ENCODE measurements around the gene FSD1. TPM values are rescaled to one million over a fixed set of nuclear protein-coding genes. Genes with fewer than 3 reads are reported as not detected.
A peak's percentile ranks its signal among the peaks of the same experiment; 100 is the strongest.

The FSD1 gene
- total RNA-seq, 1 donor from 2014 or later: 1.5 TPM

- no peak overlapping the region for H3K27ac ChIP-seq
- ATAC-seq (no peak), DNase-seq (no peak)
- intact Hi-C loops (cut with DNase I): no loop called here
- TF ChIP-seq CTCF (IDR thresholded peaks at IDR 0.05): no peak
- H3K4me3 ChIP-seq: no peak overlapping the region
- no peaks in the 10 kb centered on the region for H3K9me3 ChIP-seq
- H3K4me1 ChIP-seq: no peaks in the 10 kb centered on the region
- peaks cover 14% of the 10 kb centered on the region for H3K27me3 ChIP-seq
- H3K36me3 ChIP-seq: no peaks in the 10 kb centered on the region
Measured at GRCh38 chr19:4305257-4305612, 837 bp downstream of the FSD1 start.

GRCh38 chr19:4305659-4306058 lies 1.3 kb downstream of the FSD1 start:
- DNase-seq (no peak), ATAC-seq (no peak)
- intact Hi-C loops (cut with DNase I): no loop called here
- Histone ChIP-seq H3K4me1 (no peaks in the 10 kb centered on the region), H3K36me3 (no peaks in the 10 kb centered on the region), H3K9me3 (no peaks in the 10 kb centered on the region), H3K4me3 (no peak overlapping the region), H3K27ac (no peak overlapping the region), H3K27me3 (peaks cover 14% of the 10 kb centered on the region)
- TF ChIP-seq CTCF (IDR thresholded peaks at IDR 0.05): no peak

- Histone ChIP-seq H3K9me3 (no peaks in the 10 kb centered on the region), H3K4me1 (no peaks in the 10 kb centered on the region), H3K27me3 (no peaks in the 10 kb centered on the region), H3K27ac (no peak overlapping the region), H3K36me3 (no peaks in the 10 kb centered on the region), H3K4me3 (no peak overlapping the region)
- no peak for TF ChIP-seq CTCF (IDR thresholded peaks at IDR 0.05)
- ATAC-seq (peak; percentile 16), DNase-seq (no peak)
- intact Hi-C loops (cut with DNase I): no loop called here
Measured at GRCh38 chr19:4310247-4311121, 6.1 kb downstream of the FSD1 start.

GRCh38 chr19:4313847-4314490 lies 9.6 kb downstream of the FSD1 start:
- TF ChIP-seq CTCF (IDR thresholded peaks at IDR 0.05): no peak
- no peak for ATAC-seq
- no peak for DNase-seq
- intact Hi-C loops (cut with DNase I): no loop called here
- Histone ChIP-seq H3K4me1 (no peaks in the 10 kb centered on the region), H3K27me3 (no peaks in the 10 kb centered on the region), H3K9me3 (no peaks in the 10 kb centered on the region), H3K4me3 (no peak overlapping the region), H3K27ac (no peak overlapping the region), H3K36me3 (no peaks in the 10 kb centered on the region)

GRCh38 chr19:4316956-4317355 lies 12.6 kb downstream of the FSD1 start:
- H3K27me3 ChIP-seq: no peaks in the 10 kb centered on the region
- no peak for DNase-seq
- intact Hi-C loops (cut with DNase I): no loop called here
- TF ChIP-seq CTCF (IDR thresholded peaks at IDR 0.05): no peak
- H3K27ac ChIP-seq: no peak overlapping the region
- H3K4me1 ChIP-seq: no peaks in the 10 kb centered on the region
- H3K4me3 ChIP-seq: no peak overlapping the region
- H3K36me3 ChIP-seq: no peaks in the 10 kb centered on the region
- no peaks in the 10 kb centered on the region for H3K9me3 ChIP-seq
- ATAC-seq: no peak
